Neural cell (in vitro differentiated cells): Measurements from ENCODE around the gene RABGAP1L. TPM values are rescaled to one million over a fixed set of nuclear protein-coding genes. Genes with fewer than 3 reads are reported as not detected.

ENCODE experiments used
- H2AFZ ChIP-seq: fragments of 200-600, 300-800 bp; sonication (generic), shearing (Covaris generic); 2 replicates; pipeline ENCODE4 v1.6.0; 2014; ENCODE audit warnings: low read depth, mild to moderate bottlenecking, antibody characterized with exemption, low read length, moderate library complexity
- H3F3A ChIP-seq: fragments of 200-600 bp; shearing (Covaris generic); 2 replicates; pipeline ENCODE4 v1.6.1; 2016; ENCODE audit warnings: mild to moderate bottlenecking, moderate library complexity, mixed read lengths, antibody characterized with exemption, low read length; ENCODE audit not compliant: insufficient read depth, poor library complexity, severe bottlenecking
- H3K27ac ChIP-seq: fragments of 200-600, 300-800 bp; sonication (generic), shearing (Covaris generic); 2 replicates; pipeline ENCODE4 v1.5.1; 2014; ENCODE audit warnings: mild to moderate bottlenecking, low read length, moderate library complexity
- H3K27me3 ChIP-seq: fragments of 300-800, 200-600 bp; sonication (generic), shearing (Covaris generic); 2 replicates; pipeline ENCODE4 v1.6.0; 2014; ENCODE audit warnings: mild to moderate bottlenecking, low read depth, low read length, moderate library complexity; ENCODE audit not compliant: insufficient read depth
- H3K36me3 ChIP-seq: fragments of 300-800, 200-600 bp; sonication (generic), shearing (Covaris generic); 2 replicates; pipeline ENCODE4 v1.5.1; 2014; ENCODE audit warnings: mild to moderate bottlenecking, antibody characterized with exemption, low read length, moderate library complexity; ENCODE audit not compliant: insufficient read depth
- H3K4me2 ChIP-seq: fragments of 300-800, 200-600 bp; sonication (generic), shearing (Covaris generic); 2 replicates; pipeline ENCODE4 v1.6.0; 2014; ENCODE audit warnings: mild to moderate bottlenecking, low read length
- H3K4me3 ChIP-seq: fragments of 300-800, 200-600 bp; sonication (generic), shearing (Covaris generic); 2 replicates; pipeline ENCODE4 v1.5.1; 2014; ENCODE audit warnings: mild to moderate bottlenecking, low read length, moderate library complexity
- H3K79me2 ChIP-seq: fragments of 200-600 bp; shearing (Covaris generic); replicated peaks from 2 replicates; pipeline ENCODE4 v1.6.0; 2014; ENCODE audit warnings: mild to moderate bottlenecking, low read length, moderate library complexity; ENCODE audit not compliant: insufficient read depth
- H3K9ac ChIP-seq: fragments of 300-800, 200-600 bp; sonication (generic), shearing (Covaris generic); 2 replicates; pipeline ENCODE4 v1.6.1; 2016; ENCODE audit warnings: mild to moderate bottlenecking, low read length, mixed read lengths
- H3K9me2 ChIP-seq: fragments of 200-600 bp; shearing (Covaris generic); 2 replicates; pipeline ENCODE4 v1.6.1; 2016; ENCODE audit warnings: mild to moderate bottlenecking, low read length, mixed read lengths; ENCODE audit not compliant: insufficient read depth
- H3K9me3 ChIP-seq: fragments of 200-600, 300-800 bp; sonication (generic), shearing (Covaris generic); 2 replicates; pipeline ENCODE4 v1.6.1; 2016; ENCODE audit warnings: mild to moderate bottlenecking, mixed run types, low read length, moderate library complexity, mixed read lengths
- H4K20me1 ChIP-seq: fragments of 200-600 bp; shearing (Covaris generic); 2 replicates; pipeline ENCODE4 v1.6.1; 2016; ENCODE audit warnings: mild to moderate bottlenecking, mixed run types; ENCODE audit not compliant: insufficient read depth
- EP300 ChIP-seq: fragments of 450-650 bp; conservative IDR thresholded peaks from 2 replicates; pipeline ENCODE4 v1.6.1; 2014; ENCODE audit warnings: antibody characterized with exemption, mild to moderate bottlenecking, moderate library complexity; ENCODE audit not compliant: poor library complexity, severe bottlenecking
- EZH2 ChIP-seq: fragments of 200-600, 300-800 bp; shearing (Covaris generic), sonication (generic); IDR thresholded peaks from 2 replicates; pipeline ENCODE4 v1.6.1; 2014; ENCODE audit warnings: antibody characterized with exemption, low read length, borderline replicate concordance, mild to moderate bottlenecking; ENCODE audit not compliant: insufficient read depth, poor library complexity, severe bottlenecking
- MXI1 ChIP-seq: fragments of 450-650 bp; conservative IDR thresholded peaks from 2 replicates; pipeline ENCODE4 v1.6.1; 2014; ENCODE audit warnings: antibody characterized with exemption, mild to moderate bottlenecking; ENCODE audit not compliant: poor library complexity, severe bottlenecking
- POLR2AphosphoS5 ChIP-seq: IDR thresholded peaks from 2 replicates; pipeline ENCODE4 v1.6.1; 2012
- RAD21 ChIP-seq: fragments of 450-650 bp; conservative IDR thresholded peaks from 2 replicates; pipeline ENCODE4 v1.6.1; 2014; ENCODE audit warnings: antibody characterized with exemption, mild to moderate bottlenecking, moderate library complexity
- REST ChIP-seq: IDR thresholded peaks from 2 replicates; pipeline ENCODE4 v1.6.1; 2012; ENCODE audit warnings: borderline replicate concordance
- SMC3 ChIP-seq: fragments of 450-650 bp; conservative IDR thresholded peaks from 2 replicates; pipeline ENCODE4 v1.6.1; 2014; ENCODE audit warnings: antibody characterized with exemption, mild to moderate bottlenecking, moderate library complexity; ENCODE audit not compliant: poor library complexity
- TAF1 ChIP-seq: IDR thresholded peaks from 2 replicates; pipeline ENCODE4 v1.6.1; 2012; ENCODE audit warnings: low read depth
- polyA plus RNA-seq: library from polyadenylated mRNA; depleted of rRNA; stranded (reverse); fragments of >200 nt; gene quantifications from 2 replicates; pipeline ENCODE4 v1.2.3, GENCODE V29; 2014
- TF ChIP-seq, protein P1 (sequence below): fragments of 450-650 bp; IDR thresholded peaks from 2 replicates; pipeline ENCODE4 v1.5.1; 2014; ENCODE audit warnings: antibody characterized with exemption, mild to moderate bottlenecking, moderate library complexity; ENCODE audit not compliant: poor library complexity, severe bottlenecking

Gene RABGAP1L
- polyA plus RNA-seq, 1 donor from 2014 or later = 32.2 TPM

DNA sequence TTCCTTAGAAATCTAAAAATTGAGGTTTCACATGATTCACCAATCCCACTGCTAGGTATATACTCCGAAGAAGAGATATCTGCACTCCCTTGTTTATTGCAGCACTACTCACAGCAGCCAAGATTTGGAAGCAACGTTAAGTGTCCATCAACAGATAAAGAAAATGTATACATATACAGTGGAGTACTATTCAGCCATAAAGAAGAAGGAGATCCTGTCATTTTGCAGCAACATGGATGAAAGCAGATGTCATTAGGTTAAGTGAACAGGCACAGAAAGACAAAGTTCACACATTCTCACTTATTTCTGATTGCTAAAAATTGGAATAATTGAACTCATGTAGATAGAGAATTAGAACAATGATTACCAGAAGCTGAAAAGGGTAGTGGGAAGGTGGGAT, 56.4 kb downstream of the RABGAP1L start:
- Histone ChIP-seq H3K27ac (no peak overlapping the region), H3K36me3 (no peaks in the 10 kb centered on the region), H2AFZ (no peak overlapping the region), H3K4me3 (no peak overlapping the region), H3K9me3 (peaks cover 10% of the 10 kb centered on the region), H3F3A (no peaks in the 10 kb centered on the region), H3K79me2 (no peaks in the 10 kb centered on the region), H3K27me3 (no peaks in the 10 kb centered on the region), H3K9me2 (no peaks in the 10 kb centered on the region), H3K4me2 (no peak overlapping the region), H3K9ac (no peak overlapping the region), H4K20me1 (no peaks in the 10 kb centered on the region)
- TF ChIP-seq TAF1 (no peak), RAD21 (no peak), REST (no peak), SMC3 (no peak), POLR2AphosphoS5 (no peak), EP300 (no peak), EZH2 (no peak), MXI1 (no peak)
- TF ChIP-seq, protein P1, sequence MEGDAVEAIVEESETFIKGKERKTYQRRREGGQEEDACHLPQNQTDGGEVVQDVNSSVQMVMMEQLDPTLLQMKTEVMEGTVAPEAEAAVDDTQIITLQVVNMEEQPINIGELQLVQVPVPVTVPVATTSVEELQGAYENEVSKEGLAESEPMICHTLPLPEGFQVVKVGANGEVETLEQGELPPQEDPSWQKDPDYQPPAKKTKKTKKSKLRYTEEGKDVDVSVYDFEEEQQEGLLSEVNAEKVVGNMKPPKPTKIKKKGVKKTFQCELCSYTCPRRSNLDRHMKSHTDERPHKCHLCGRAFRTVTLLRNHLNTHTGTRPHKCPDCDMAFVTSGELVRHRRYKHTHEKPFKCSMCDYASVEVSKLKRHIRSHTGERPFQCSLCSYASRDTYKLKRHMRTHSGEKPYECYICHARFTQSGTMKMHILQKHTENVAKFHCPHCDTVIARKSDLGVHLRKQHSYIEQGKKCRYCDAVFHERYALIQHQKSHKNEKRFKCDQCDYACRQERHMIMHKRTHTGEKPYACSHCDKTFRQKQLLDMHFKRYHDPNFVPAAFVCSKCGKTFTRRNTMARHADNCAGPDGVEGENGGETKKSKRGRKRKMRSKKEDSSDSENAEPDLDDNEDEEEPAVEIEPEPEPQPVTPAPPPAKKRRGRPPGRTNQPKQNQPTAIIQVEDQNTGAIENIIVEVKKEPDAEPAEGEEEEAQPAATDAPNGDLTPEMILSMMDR = no peak

GRCh38 chr1:174217248-174217647, 57.9 kb downstream of the RABGAP1L start:
- H3K27me3 ChIP-seq = no peaks in the 10 kb centered on the region
- no peaks in the 10 kb centered on the region for H3F3A ChIP-seq
- H3K9ac ChIP-seq = no peak overlapping the region
- peaks cover 7% of the 10 kb centered on the region for H3K9me3 ChIP-seq
- no peaks in the 10 kb centered on the region for H4K20me1 ChIP-seq
- H3K9me2 ChIP-seq = no peaks in the 10 kb centered on the region
- TF ChIP-seq SMC3 (no peak), RAD21 (no peak), EP300 (no peak)
- H3K36me3 ChIP-seq = no peaks in the 10 kb centered on the region
- H3K4me2 ChIP-seq = no peak overlapping the region
- H2AFZ ChIP-seq = no peak overlapping the region
- no peak overlapping the region for H3K27ac ChIP-seq
- H3K4me3 ChIP-seq = no peak overlapping the region
- no peaks in the 10 kb centered on the region for H3K79me2 ChIP-seq
